SK-N-SH (cell line): ENCODE data around the gene NKX3-2. TPM values are rescaled to one million over a fixed set of nuclear protein-coding genes. Genes with fewer than 3 reads are reported as not detected.

Source experiments
- CTCF ChIA-PET: fragments of 300-600, 350-600 bp; formaldehyde crosslinking; extraction: SDS; loops from one replicate; lab custom pipeline; 2021; lab: Yijun Ruan, JAX
- POLR2A ChIA-PET: fragments of 350-600 bp; sonication (Branson Sonifier 250); formaldehyde crosslinking; extraction: SDS; loops from one replicate; lab custom pipeline; 2020; ENCODE audit warnings: antibody characterized with exemption, inconsistent platforms; lab: Yijun Ruan, JAX
- DNase-seq: peaks from one replicate; pipeline ENCODE4 v3.0.0; 2012
- H2AFZ ChIP-seq: fragments of 200-600 bp; sonication (generic); 2 replicates; pipeline ENCODE4 v1.8.1; 2016; ENCODE audit warnings: antibody characterized with exemption, mild to moderate bottlenecking, low read depth
- H3F3A ChIP-seq: fragments of 200-600 bp; sonication (generic); replicated peaks from 2 replicates; pipeline ENCODE3; 2016; ENCODE audit warnings: antibody characterized with exemption, mild to moderate bottlenecking; ENCODE audit not compliant: insufficient read depth
- H3K27ac ChIP-seq, 2 experiments: fragments of 200-500 bp in 1 of 2; fragments of 200-600 bp in 1 of 2; sonication (Bioruptor generic) in 1 of 2; sonication (generic), shearing (Covaris generic) in 1 of 2; 2 replicates each; pipeline versions ENCODE4 v1.5.1 to v1.6.1; 2014 to 2016; ENCODE audit warnings: low read depth in 2 of 2, inconsistent platforms in 1 of 2, low read length in 1 of 2, mild to moderate bottlenecking in 1 of 2, mixed read lengths in 1 of 2
- H3K27me3 ChIP-seq: fragments of 200-600 bp; sonication (generic), shearing (Covaris generic); 2 replicates; pipeline ENCODE4 v1.6.1; 2016; ENCODE audit warnings: mixed run types; ENCODE audit not compliant: insufficient read depth
- H3K36me3 ChIP-seq, 2 experiments: fragments of 200-500 bp in 1 of 2; fragments of 200-600 bp in 1 of 2; sonication (Bioruptor generic) in 1 of 2; sonication (generic) in 1 of 2; replicated peaks in 1 of 2; 2 replicates each; pipeline versions ENCODE3 to v1.5.1; 2014 to 2016; ENCODE audit warnings: low read length in 1 of 2, mild to moderate bottlenecking in 1 of 2; ENCODE audit not compliant: insufficient read depth in 2 of 2, control insufficient read depth in 1 of 2
- H3K4me1 ChIP-seq, 2 experiments: fragments of 200-500 bp in 1 of 2; fragments of 200-600 bp in 1 of 2; sonication (Bioruptor generic) in 1 of 2; sonication (generic), shearing (Covaris generic) in 1 of 2; 2 replicates each; pipeline versions ENCODE4 v1.5.1 to v1.6.1; 2014 to 2016; ENCODE audit warnings: low read depth in 1 of 2, low read length in 1 of 2, mixed run types in 1 of 2; ENCODE audit not compliant: insufficient read depth in 2 of 2, control insufficient read depth in 1 of 2
- H3K4me2 ChIP-seq: fragments of 200-600 bp; sonication (generic), shearing (Covaris generic); 2 replicates; pipeline ENCODE4 v1.6.1; 2017; ENCODE audit warnings: mixed run types
- H3K4me3 ChIP-seq, 2 experiments: fragments of 200-500 bp in 1 of 2; fragments of 200-600 bp in 1 of 2; sonication (Bioruptor generic) in 1 of 2; sonication (generic), shearing (Covaris generic) in 1 of 2; 2 replicates each; pipeline versions ENCODE4 v1.5.1 to v1.8.1; 2014 to 2016; ENCODE audit warnings: low read depth in 2 of 2, inconsistent platforms in 1 of 2, low read length in 1 of 2, mild to moderate bottlenecking in 1 of 2, mixed read lengths in 1 of 2, moderate library complexity in 1 of 2
- H3K79me2 ChIP-seq: fragments of 200-600 bp; sonication (generic); 2 replicates; pipeline ENCODE4 v1.8.1; 2017; ENCODE audit warnings: mild to moderate bottlenecking; ENCODE audit not compliant: insufficient read depth
- H3K9ac ChIP-seq: fragments of 200-600 bp; sonication (generic); 2 replicates; pipeline ENCODE4 v1.6.1; 2017; ENCODE audit warnings: mixed run types
- H3K9me2 ChIP-seq: fragments of 200-600 bp; sonication (generic); 2 replicates; pipeline ENCODE4 v1.6.1; 2017; ENCODE audit warnings: mixed run types
- H3K9me3 ChIP-seq: fragments of 200-600 bp; sonication (generic); 2 replicates; pipeline ENCODE4 v1.6.1; 2017; ENCODE audit warnings: mixed run types, mild to moderate bottlenecking, moderate library complexity
- H4K20me1 ChIP-seq: fragments of 200-600 bp; sonication (generic); 2 replicates; pipeline ENCODE4 v1.6.1; 2017; ENCODE audit warnings: mild to moderate bottlenecking, mixed run types; ENCODE audit not compliant: insufficient read depth
- CHD2 ChIP-seq: fragments of 150-350 bp; IDR thresholded peaks from 2 replicates; pipeline ENCODE4 v1.6.1; 2018; ENCODE audit warnings: low read length; ENCODE audit not compliant: partially characterized antibody
- EP300 ChIP-seq, 2 experiments: IDR thresholded peaks; 2 replicates each; pipeline versions ENCODE4 v1.4.0 to v1.6.1; 2012; ENCODE audit warnings: borderline replicate concordance in 1 of 2, low read depth in 1 of 2, low read length in 1 of 2
- FOSL2 ChIP-seq: IDR thresholded peaks from 2 replicates; pipeline ENCODE4 v1.4.0; 2012; ENCODE audit warnings: low read depth, mild to moderate bottlenecking, moderate library complexity, borderline replicate concordance
- FOXJ3 ChIP-seq: sonication (generic); formaldehyde crosslinking; IDR thresholded peaks from 2 replicates; pipeline ENCODE4 v1.5.1; 2020; ENCODE audit warnings: mild to moderate bottlenecking, missing genetic modification reagents
- FOXM1 ChIP-seq: IDR thresholded peaks from 2 replicates; pipeline ENCODE4 v1.4.0; 2012; ENCODE audit warnings: low read depth, mild to moderate bottlenecking
- GATA2 ChIP-seq: sonication (generic); formaldehyde crosslinking; IDR thresholded peaks from 2 replicates; pipeline ENCODE4 v1.5.0; 2020; ENCODE audit warnings: mild to moderate bottlenecking, missing genetic modification reagents
- JUND ChIP-seq: IDR thresholded peaks from 2 replicates; pipeline ENCODE4 v1.4.0; 2012
- MAX ChIP-seq: IDR thresholded peaks from 2 replicates; pipeline ENCODE4 v1.4.0; 2012; ENCODE audit warnings: low read depth
- MEF2A ChIP-seq: IDR thresholded peaks from 2 replicates; pipeline ENCODE4 v1.4.0; 2012; ENCODE audit warnings: low read depth, borderline replicate concordance
- NFIC ChIP-seq: IDR thresholded peaks from 2 replicates; pipeline ENCODE4 v1.4.0; 2012; ENCODE audit warnings: borderline replicate concordance
- PBX3 ChIP-seq: IDR thresholded peaks from 2 replicates; pipeline ENCODE4; 2012
- POLR2AphosphoS5 ChIP-seq: IDR thresholded peaks from 2 replicates; pipeline ENCODE4 v1.6.1; 2012; ENCODE audit warnings: low read depth, low read length
- RAD21 ChIP-seq: IDR thresholded peaks from 2 replicates; pipeline ENCODE4 v1.6.1; 2012; ENCODE audit warnings: mild to moderate bottlenecking, low read length
- RCOR1 ChIP-seq: fragments of 150-350 bp; IDR thresholded peaks from 2 replicates; pipeline ENCODE4 v1.6.1; 2017; ENCODE audit warnings: antibody characterized with exemption, low read length
- RFX5 ChIP-seq: IDR thresholded peaks from 2 replicates; pipeline ENCODE4 v1.6.1; 2012; ENCODE audit warnings: mild to moderate bottlenecking, improper control_type of control experiment, low read length
- RXRA ChIP-seq: IDR thresholded peaks from 2 replicates; pipeline ENCODE4 v1.4.0; 2012; ENCODE audit warnings: low read depth, mild to moderate bottlenecking, borderline replicate concordance
- SMC3 ChIP-seq: IDR thresholded peaks from 2 replicates; pipeline ENCODE4 v1.6.1; 2012; ENCODE audit warnings: low read depth, low read length, improper control_type of control experiment
- TAF1 ChIP-seq: IDR thresholded peaks from 2 replicates; pipeline ENCODE4 v1.6.1; 2012; ENCODE audit warnings: low read depth, mild to moderate bottlenecking, low read length, moderate library complexity, borderline replicate concordance
- TCF12 ChIP-seq: IDR thresholded peaks from 2 replicates; pipeline ENCODE4 v1.4.0; 2012
- TEAD4 ChIP-seq: IDR thresholded peaks from 2 replicates; pipeline ENCODE4 v1.4.0; 2012; ENCODE audit warnings: mild to moderate bottlenecking, borderline replicate concordance; ENCODE audit not compliant: insufficient read depth
- ZBTB33 ChIP-seq: IDR thresholded peaks from 2 replicates; pipeline ENCODE4 v1.4.0; 2012; ENCODE audit warnings: low read depth, borderline replicate concordance
- WGBS: methylation state at CpG from one replicate; pipeline ENCODE4 v1.1.6; 2017; ENCODE audit warnings: low lambda C conversion rate; 5-methylcytosine and 5-hydroxymethylcytosine counted together
- polyA plus RNA-seq, 3 experiments: library from polyadenylated mRNA; depleted of rRNA; stranded (reverse); fragments of >200 nt; gene quantifications; 2 replicates each; pipeline ENCODE4 v1.2.3, GENCODE V29; 2012
- TF ChIP-seq, protein P1 (sequence below): IDR thresholded peaks from 2 replicates; pipeline ENCODE4 v1.4.0; 2012; ENCODE audit warnings: low read depth, borderline replicate concordance
- TF ChIP-seq, protein P2 (sequence below): fragments of 150-350 bp; IDR thresholded peaks from 2 replicates; pipeline ENCODE4 v1.6.1; 2016; ENCODE audit warnings: mild to moderate bottlenecking, low read depth, low read length

Gene NKX3-2
- polyA plus RNA-seq, 1 of the 3 experiments (the other 2 are of a cell fraction) = 0.15 TPM

GRCh38 chr4:13536607-13537006 lies 7.7 kb downstream of the NKX3-2 start:
- Histone ChIP-seq H3K27ac (no peak overlapping the region), H3K4me2 (no peak overlapping the region), H3K4me1 (no peaks in the 10 kb centered on the region), H3K4me3 (no peak overlapping the region), H3K9me2 (no peaks in the 10 kb centered on the region), H2AFZ (no peak overlapping the region), H3K9me3 (no peaks in the 10 kb centered on the region), H4K20me1 (no peaks in the 10 kb centered on the region), H3K79me2 (no peaks in the 10 kb centered on the region), H3K27me3 (peaks cover 92% of the 10 kb centered on the region), H3K9ac (no peak overlapping the region), H3F3A (peaks cover 3% of the 10 kb centered on the region), H3K36me3 (no peaks in the 10 kb centered on the region)
- DNase-seq = peak; percentile 11
- POLR2A ChIA-PET = no interaction called here
- CTCF ChIA-PET = interaction anchor here (1.2 to 1.4 kb wide), 2 partner anchors 10 to 684 kb away, joined by 3 read pairs; no protein-coding TSS in a partner anchor
- 20% methylated on average over 6 of the region's 6 CpGs for WGBS
- no peak for TF ChIP-seq MAX
- no peak for TF ChIP-seq GATA2 (CRISPR knock-in tag)
- no peak for TF ChIP-seq FOSL2
- no peak for TF ChIP-seq FOXJ3 (CRISPR knock-in tag)
- no peak for TF ChIP-seq MEF2A
- no peak for TF ChIP-seq TCF12
- TF ChIP-seq RFX5 = no peak
- no peak for TF ChIP-seq EP300 (IDR thresholded peaks at IDR 0.05; ENCODE audit: borderline replicate concordance in 1 of 2, low read depth in 1 of 2, low read length in 1 of 2)
- TF ChIP-seq POLR2AphosphoS5 = no peak
- TF ChIP-seq, protein P1, sequence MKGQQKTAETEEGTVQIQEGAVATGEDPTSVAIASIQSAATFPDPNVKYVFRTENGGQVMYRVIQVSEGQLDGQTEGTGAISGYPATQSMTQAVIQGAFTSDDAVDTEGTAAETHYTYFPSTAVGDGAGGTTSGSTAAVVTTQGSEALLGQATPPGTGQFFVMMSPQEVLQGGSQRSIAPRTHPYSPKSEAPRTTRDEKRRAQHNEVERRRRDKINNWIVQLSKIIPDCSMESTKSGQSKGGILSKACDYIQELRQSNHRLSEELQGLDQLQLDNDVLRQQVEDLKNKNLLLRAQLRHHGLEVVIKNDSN = no peak
- TF ChIP-seq RAD21 = no peak
- no peak for TF ChIP-seq JUND
- TF ChIP-seq PBX3 = no peak

DNA sequence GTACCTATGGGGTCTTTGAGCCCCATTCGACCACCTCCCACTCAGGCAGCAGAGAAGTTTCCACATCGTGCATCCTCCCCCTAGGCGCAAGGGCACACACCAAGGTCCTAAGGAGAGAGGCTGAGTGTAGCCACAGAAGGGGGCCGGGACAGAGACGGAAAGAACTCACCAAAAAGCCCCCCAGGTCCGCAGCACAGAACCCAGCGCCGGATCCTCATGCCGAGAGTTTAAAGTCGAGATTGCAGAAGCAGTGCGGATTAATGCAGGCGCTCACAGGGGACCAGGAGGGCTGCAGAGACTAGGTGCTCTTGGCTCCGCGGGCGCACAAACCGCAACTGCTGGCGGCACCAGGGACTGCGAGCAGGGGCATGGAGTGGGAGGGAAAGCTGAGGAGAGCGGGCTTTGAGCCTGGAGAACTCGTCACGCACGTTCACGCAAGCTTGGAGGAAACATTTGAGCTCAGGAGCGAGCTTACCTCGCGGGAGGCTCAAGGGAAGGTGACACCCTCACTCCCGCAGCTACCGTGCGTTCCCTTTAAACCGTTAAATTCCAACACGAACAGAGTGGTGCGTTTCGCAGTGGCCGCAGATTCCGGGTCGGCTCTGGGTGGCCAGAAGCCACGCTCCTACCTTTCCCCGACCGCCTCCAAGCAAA lies 8.5 kb downstream of the NKX3-2 start:
- Histone ChIP-seq H3K36me3 (no peaks in the 10 kb centered on the region), H3K79me2 (no peaks in the 10 kb centered on the region), H3K27me3 (peaks cover 92% of the 10 kb centered on the region), H3K27ac (no peak overlapping the region), H3K4me2 (peak overlapping the region; percentile 65; the same call in 1 of the 2 replicates), H3K4me1 (no peaks in the 10 kb centered on the region), H3F3A (peaks cover 3% of the 10 kb centered on the region), H2AFZ (no peak overlapping the region), H3K9me2 (no peaks in the 10 kb centered on the region), H3K9me3 (no peaks in the 10 kb centered on the region), H3K9ac (no peak overlapping the region), H3K4me3 (no peak overlapping the region), H4K20me1 (no peaks in the 10 kb centered on the region)
- no peak for TF ChIP-seq RAD21
- no peak for TF ChIP-seq FOSL2
- no peak for TF ChIP-seq SMC3
- TF ChIP-seq, protein P2, sequence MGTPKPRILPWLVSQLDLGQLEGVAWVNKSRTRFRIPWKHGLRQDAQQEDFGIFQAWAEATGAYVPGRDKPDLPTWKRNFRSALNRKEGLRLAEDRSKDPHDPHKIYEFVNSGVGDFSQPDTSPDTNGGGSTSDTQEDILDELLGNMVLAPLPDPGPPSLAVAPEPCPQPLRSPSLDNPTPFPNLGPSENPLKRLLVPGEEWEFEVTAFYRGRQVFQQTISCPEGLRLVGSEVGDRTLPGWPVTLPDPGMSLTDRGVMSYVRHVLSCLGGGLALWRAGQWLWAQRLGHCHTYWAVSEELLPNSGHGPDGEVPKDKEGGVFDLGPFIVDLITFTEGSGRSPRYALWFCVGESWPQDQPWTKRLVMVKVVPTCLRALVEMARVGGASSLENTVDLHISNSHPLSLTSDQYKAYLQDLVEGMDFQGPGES = no peak
- TF ChIP-seq FOXJ3 (CRISPR knock-in tag) = no peak
- no peak for TF ChIP-seq POLR2AphosphoS5
- TF ChIP-seq FOXM1 = no peak
- TF ChIP-seq RXRA = no peak
- TF ChIP-seq MEF2A = no peak
- no peak for TF ChIP-seq RFX5
- TF ChIP-seq TAF1 = no peak
- no peak for TF ChIP-seq ZBTB33
- no peak for TF ChIP-seq RCOR1
- TF ChIP-seq MAX = no peak
- TF ChIP-seq TEAD4 = no peak
- no peak for TF ChIP-seq NFIC
- no peak for TF ChIP-seq CHD2
- WGBS = 5% methylated on average over 33 of the region's 39 CpGs
- CTCF ChIA-PET = interaction anchor here (0.7 to 1.2 kb wide), 2 partner anchors 11 to 357 kb away, joined by 3 read pairs; no protein-coding TSS in a partner anchor
- POLR2A ChIA-PET = no interaction called here
- DNase-seq = peak; percentile 52
